ENCODE results near the gene OTOP2.
"Not testable (repeated sequence)": the region's sequence is repeated elsewhere in the genome, so short reads cannot be mapped to it uniquely, and the experiment has no call there.

OTOP2 gene

GRCh38 chr17:74901353-74902135 lies 22.5 kb upstream of the OTOP2 start:
- DNase-seq: no peak

- DNase-seq: no peak
These were observed 21.0 kb upstream of the OTOP2 start for GRCh38 chr17:74903034-74903433.

GRCh38 chr17:74903671-74904070 lies 20.4 kb upstream of the OTOP2 start:
- no peak for DNase-seq

DNA sequence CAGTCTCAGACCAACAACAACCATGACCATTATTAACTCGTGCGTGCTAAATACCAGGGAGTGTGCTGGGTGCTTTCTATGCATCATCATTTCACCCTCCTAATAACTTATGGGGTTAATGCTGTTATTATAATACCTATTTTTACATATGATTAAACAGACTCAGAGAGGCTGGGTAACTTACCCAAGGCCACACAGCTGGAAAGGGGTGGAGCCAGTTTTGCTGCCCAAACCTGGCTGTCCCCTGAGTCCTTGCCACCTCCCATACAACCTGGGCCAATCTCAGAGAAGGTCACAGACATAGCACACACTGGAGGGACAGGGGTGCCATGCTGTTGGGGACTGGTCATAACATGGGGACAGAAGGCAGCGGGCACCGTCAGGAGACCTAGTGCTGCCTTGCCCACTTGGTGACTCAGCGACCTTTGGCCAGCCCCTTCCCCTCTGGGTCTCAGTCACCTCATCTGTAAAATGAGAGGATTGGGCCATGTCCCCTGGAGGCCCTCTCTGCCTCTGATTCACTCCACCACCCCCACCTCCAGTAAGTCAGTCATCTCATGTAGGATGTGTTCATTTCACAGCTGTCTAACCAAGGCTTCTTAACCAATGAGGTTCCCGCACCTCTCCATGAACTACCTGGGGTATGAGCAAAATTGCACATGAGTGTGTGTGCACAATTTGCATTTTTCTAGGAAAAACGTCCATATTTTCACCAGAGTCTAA lies 19.2 kb upstream of the OTOP2 start:
- DNase-seq: no peak

GRCh38 chr17:74906214-74906793 lies 17.8 kb upstream of the OTOP2 start:
- not testable (repeated sequence) for DNase-seq

DNA sequence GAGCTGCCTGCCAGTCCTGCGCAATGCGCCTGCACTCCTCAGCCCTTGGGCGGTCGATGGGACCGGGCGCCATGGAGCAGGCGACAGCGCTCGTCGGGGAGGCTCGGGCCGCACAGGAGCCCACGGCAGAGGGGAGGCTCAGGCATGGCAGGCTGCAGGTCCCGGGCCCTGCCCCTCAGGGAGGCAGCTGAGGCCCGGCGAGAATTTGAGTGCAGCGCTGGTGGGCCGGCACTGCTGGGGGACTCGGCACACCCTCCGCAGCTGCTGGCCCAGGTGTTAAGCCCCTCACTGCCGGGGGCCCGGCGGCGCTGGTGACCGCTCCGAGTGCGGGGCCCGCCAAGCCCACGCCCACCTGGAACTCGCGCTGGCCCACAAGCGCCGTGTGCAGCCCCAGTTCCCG lies 17.1 kb upstream of the OTOP2 start:
- DNase-seq: no peak

- DNase-seq: not testable (repeated sequence)
These were observed 15.0 kb upstream of the OTOP2 start for GRCh38 chr17:74909097-74909496.

DNA sequence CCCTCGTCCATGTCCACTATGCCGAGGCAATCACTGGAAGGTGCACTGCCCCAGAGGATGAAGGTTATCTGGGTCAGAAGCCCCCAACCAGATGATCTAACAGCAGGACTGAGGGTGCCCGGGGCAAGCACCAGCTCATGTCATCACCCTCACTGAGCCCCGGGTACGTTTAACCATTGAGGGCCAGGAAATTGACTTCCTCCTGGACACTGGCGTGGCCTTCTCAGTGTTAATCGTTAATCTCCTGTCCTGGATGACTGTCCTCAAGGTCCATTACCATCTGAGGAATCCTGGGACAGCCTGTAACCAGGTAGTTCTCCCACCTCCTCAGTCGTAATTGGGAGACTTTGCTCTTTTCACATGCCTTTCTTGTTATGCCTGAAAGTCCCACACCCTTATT lies 12.7 kb upstream of the OTOP2 start:
- not testable (repeated sequence) for DNase-seq

GRCh38 chr17:74916136-74916850 lies 7.8 kb upstream of the OTOP2 start:
- no peak for DNase-seq

- no peak for DNase-seq
These were observed 7.2 kb upstream of the OTOP2 start for GRCh38 chr17:74916851-74917199.

DNA sequence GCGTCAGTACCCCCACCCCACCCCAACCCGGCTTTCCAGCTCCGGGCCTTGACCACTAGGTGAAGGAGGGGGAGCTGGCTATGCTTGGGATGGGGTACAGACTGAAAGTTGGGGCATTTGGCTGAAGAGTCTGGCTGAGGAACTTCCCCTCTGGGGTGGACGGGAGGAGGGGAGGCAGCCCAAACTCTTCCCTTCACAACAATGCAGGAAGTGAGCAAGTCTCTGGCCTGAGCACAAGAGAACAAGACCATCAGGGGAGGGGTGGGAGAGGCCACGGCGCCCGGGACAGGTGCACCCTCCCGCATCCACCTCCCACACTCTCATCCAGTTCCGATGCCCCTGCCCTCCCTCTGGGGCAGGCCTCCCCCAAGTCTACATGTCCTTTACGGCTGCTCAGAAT lies 6.6 kb upstream of the OTOP2 start:
- DNase-seq: no peak

DNA sequence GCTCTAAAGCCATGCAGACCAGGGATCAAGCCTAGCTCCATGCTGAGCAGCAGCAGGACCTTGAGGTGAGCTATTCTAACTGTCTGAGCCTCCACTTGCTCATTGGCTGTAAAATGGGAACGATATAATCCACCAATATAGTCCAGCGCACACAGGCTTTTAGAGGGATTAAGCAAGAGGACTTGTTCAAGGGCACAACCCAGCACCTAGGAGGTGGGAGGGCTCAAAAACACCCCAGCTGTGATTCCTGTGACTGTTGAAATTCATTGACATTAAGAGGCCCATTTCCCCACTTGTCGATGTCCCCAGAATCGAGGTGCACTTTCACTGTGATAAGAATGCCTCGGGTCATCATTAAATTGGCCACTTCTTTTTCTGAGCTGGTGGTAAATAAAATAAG lies 5.2 kb upstream of the OTOP2 start:
- DNase-seq: no peak

DNA sequence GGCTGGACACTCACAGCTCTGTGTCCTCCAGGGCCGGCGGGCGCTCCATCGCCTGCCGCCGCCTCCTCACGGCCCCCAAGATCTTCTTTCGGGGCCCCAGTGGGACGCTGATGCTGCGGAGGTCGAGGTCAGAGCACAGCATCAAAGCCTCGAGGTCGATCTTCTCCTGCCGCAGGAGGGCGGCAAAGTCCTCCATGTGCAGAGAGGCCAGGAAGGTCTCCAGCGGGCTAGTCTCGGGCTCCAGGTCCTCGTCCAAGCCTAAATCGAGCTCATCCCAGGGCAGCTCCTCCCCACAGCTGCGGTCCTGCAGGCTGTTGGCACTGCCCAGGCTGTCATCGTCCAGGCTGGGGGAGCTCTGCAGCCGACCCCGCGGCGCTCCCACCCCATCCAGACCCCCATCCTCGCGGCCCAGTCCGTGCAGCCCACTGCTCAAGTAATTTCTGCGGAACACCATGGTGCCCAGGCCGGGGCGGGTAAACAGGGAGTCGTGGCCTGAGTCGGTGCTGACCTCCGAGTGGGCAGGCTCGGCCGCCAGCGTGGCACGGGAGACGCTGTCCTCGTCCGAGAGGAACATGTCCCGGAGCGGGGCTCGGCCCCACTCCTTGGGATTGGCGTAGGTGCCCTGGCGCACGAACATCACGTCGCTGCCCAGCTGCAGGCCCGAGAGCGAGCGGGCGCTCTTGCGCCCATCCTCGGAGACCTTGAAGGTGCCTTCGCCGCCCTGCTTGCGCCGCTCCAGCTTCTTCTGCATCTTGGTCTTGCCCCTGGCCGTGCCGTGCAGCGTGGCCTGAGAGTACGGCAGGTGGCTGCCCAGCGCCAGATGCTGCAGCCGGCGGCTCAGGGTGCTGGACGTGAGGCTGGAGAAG lies 4.4 kb upstream of the OTOP2 start:
- no peak for DNase-seq

- no peak for DNase-seq
These were observed 3.8 kb upstream of the OTOP2 start for GRCh38 chr17:74920306-74920620.

GRCh38 chr17:74920642-74921025 lies 3.4 kb upstream of the OTOP2 start:
- no peak for DNase-seq

DNA sequence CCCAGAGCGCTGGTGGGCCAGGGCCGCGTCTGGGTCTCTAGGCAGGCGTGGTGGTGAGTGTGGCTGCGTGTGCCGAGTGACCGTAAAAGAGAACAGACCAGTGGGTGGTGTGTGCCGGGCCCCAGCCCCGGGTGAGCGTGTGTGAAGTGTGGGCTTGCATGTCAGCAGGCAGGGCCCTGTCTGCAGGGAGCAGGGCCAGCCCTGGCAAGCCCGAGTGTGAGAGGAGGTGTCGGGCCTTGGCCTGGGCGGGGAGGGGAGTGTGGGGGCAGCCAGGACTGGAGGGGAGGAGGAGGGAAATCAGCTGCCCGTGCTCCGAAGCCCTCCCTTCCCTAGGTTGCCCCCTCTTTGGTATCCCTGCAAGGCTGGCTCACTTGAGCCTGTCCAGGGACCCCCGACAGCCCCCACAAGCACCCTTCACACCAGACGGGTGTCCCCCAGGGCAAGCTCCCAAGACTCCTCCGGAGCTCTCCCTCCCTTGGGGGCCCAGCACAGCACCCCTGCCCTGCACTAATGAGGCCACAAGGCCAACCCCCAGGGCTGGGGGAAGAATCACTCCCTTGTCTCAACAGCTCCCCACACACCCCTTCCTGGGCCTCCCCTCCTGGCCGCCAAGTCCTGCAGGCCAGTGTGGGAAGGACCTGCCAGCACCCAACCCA lies 2.9 kb upstream of the OTOP2 start:
- no peak for DNase-seq

DNA sequence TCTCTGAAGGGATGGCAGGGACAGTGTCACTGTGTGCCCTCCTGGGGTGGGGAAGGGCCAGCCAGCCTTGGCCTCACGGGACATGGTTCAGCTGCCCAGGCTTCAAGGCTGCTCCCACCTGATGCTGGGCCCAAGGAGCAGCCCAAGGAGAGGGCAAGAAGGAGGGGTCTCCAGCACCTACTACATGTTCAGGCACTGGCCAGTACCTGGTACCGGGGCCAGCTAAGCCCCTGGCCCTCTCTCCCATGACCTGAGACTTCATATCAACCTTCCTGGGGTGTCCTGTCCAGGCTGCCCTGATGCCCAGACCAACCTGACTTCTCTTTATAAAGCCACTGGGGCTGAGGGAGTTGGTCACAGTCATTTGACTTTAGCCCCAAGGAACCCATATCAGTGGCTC lies 2.3 kb upstream of the OTOP2 start:
- no peak for DNase-seq

GRCh38 chr17:74922172-74922571 lies 1.9 kb upstream of the OTOP2 start:
- DNase-seq: no peak

DNA sequence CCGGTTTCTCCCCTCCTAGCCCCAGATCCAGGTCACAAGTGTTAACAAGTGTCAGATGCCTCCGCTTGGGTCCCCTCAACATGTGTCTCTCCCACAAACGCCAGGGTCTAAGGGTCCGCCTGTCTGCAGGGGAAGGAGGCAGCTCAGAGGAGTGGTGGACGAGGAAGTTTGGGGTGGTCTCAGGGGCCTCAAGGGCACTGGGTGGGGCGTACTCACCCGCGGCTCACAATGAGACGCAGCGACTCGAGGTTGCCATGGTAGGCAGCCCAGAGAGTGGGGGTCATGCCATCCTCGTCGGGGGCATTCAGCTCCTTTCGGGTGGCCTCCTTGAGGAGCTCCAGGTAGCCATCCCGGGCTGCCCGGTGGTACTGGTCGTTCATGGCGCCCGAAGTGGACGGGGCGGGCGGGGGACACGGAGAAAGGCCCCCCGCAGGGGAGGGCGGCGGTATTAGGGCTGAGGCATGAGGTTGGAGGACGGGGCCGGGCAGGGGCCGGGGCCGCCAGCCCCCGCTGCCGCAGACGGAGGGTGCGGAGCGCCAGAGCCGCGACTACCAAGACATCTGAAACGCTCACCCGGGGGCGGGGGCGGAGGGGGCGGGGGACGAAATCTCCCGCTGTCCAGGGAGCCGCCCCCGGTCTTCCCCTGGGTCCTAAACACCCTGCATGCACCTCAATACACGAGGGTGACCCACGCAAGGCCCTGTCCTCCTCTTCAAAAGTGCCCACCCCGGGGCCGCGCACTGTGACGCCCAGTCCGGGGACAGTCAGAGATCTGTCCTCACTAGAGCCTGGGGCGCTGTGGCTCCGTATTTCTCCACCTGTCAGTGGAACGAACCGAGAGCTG lies 1.2 kb upstream of the OTOP2 start, which contains the start of gene USH1G:
Gene USH1G (minus strand): TSS at position 562 of the 844 bp plus-strand sequence. CDS start 182 bp downstream, at position 380.
- no peak for DNase-seq

DNA sequence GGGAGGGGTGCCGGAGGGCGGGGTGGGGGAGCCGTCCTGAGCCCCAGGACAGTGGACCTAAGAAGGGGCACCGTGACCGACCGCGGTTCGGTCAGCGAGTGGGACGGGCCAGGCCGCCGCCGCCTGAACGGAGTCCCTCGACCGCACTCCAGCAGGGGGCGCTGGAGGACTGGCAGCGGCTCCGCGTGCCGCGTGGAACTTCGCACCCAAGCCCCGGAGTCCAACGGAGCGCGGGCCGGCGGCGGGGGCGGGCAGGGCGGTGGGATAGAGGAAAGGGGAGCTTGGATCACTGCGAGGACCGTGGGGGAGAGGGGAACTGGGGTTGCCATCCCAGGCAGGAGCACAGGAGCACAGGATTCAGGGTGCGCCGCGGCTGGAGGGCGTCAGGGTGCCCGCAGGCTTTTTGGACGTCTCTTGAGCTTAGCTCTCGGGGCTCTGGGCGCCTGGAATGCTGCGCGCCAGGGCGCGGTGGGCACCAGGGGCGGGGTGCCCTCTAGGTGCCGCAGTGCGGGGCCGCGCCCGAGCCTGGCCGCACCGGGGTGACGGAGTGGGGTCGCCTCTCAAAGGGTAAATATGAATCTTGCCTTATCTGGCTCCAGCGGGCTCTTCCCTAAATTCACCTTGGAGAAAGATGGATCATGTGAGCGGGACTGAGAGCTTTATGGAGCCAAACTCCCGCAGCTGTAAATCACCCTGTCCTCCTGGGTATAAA lies 379 bp upstream of the OTOP2 start:
- DNase-seq: no peak
